Measurements from ENCODE around the gene PRKCA. TPM values are rescaled to one million over a fixed set of nuclear protein-coding genes. Genes with fewer than 3 reads are reported as not detected.

The PRKCA gene
- total and polyA plus RNA-seq, 4 experiments from 2014 or later: 1.1 to 107 (median 56.1) TPM

DNA sequence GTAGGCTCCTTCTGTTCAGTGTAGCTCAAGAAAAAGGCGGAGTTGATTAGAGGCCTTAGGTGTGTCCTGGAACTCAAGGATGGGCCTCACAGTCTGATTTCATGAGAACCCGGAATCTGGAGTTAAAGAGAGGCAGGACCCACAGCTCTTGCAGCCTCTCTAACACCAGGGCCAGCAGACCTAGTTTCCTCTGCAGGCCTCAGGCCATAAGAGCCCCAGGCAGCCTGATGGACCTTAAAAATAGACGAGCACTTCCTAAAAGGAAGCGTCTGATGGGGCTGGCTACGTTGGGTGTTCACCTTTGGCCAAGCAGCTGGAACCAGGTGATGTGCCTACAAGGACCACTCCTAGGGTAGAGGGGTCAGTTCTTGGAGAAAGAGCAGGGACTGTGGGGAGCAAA lies 540.1 kb downstream of the PRKCA start:
- H3K27ac Mint-ChIP-seq: no peak overlapping the region
- Histone ChIP-seq H3K4me1 (ENCODE audit: insufficient read depth, low read length) (no peaks in the 10 kb centered on the region), H3K36me3 (ENCODE audit: insufficient read depth, low read length) (no peaks in the 10 kb centered on the region), H3K27me3 (ENCODE audit: insufficient read depth, low read length) (no peaks in the 10 kb centered on the region), H3K9me3 (ENCODE audit: control insufficient read depth in 1 of 2, low read length in 2 of 2) (no peaks in the 10 kb centered on the region), H3K27ac (ENCODE audit: low read depth, low read length) (no peak overlapping the region), H3K4me3 (ENCODE audit: low read length in 2 of 2) (no peak overlapping the region)
- POLR2A ChIA-PET (ENCODE audit: partially characterized antibody): no interaction called here
- intact Hi-C loops (cut with micrococcal nuclease): no loop called here
- H3K9me3 Mint-ChIP-seq: peaks cover 0 to 13% (median 6%) of the 10 kb centered on the region in 8 donors
- H3K4me3 Mint-ChIP-seq: no peak overlapping the region
- CTCF ChIA-PET (ENCODE audit: partially characterized antibody): no interaction called here
- DNase-seq: no peak
- H3K4me1 Mint-ChIP-seq: no peaks in the 10 kb centered on the region
- no peaks in the 10 kb centered on the region for H3K36me3 Mint-ChIP-seq
- H3K27me3 Mint-ChIP-seq: peaks cover 16 to 18% of the 10 kb centered on the region in 2 donors

- intact Hi-C loops (cut with micrococcal nuclease): no loop called here
- CTCF ChIA-PET (ENCODE audit: partially characterized antibody): no interaction called here
Measured at GRCh38 chr17:66842959-66843358, 540.5 kb downstream of the PRKCA start.

GRCh38 chr17:66843627-66844026 lies 541.2 kb downstream of the PRKCA start:
- no peak overlapping the region for H3K27ac Mint-ChIP-seq
- ChIA-PET POLR2A (ENCODE audit: partially characterized antibody) (no interaction called here), CTCF (ENCODE audit: partially characterized antibody) (interaction anchor here (1.1 kb wide), 1 partner anchor 12 kb away, joined by 3 read pairs; no protein-coding TSS in a partner anchor)
- Histone ChIP-seq H3K4me3 (ENCODE audit: low read length in 2 of 2) (no peak overlapping the region), H3K27ac (ENCODE audit: low read depth, low read length) (no peak overlapping the region), H3K27me3 (ENCODE audit: insufficient read depth, low read length) (no peaks in the 10 kb centered on the region), H3K4me1 (ENCODE audit: insufficient read depth, low read length) (no peaks in the 10 kb centered on the region), H3K36me3 (ENCODE audit: insufficient read depth, low read length) (no peaks in the 10 kb centered on the region), H3K9me3 (ENCODE audit: control insufficient read depth in 1 of 2, low read length in 2 of 2) (no peaks in the 10 kb centered on the region)
- intact Hi-C loops (cut with micrococcal nuclease): no loop called here
- peaks cover 11 to 13% of the 10 kb centered on the region in 2 donors for H3K27me3 Mint-ChIP-seq
- no peaks in the 10 kb centered on the region for H3K4me1 Mint-ChIP-seq
- DNase-seq: no peak
- H3K36me3 Mint-ChIP-seq: no peaks in the 10 kb centered on the region
- H3K4me3 Mint-ChIP-seq: no peak overlapping the region
- H3K9me3 Mint-ChIP-seq: peaks cover 0 to 13% (median 6%) of the 10 kb centered on the region in 8 donors

More at GRCh38 chr17:66842959-66843358, 540.5 kb downstream of the PRKCA start:
- Mint-ChIP-seq H3K36me3 (no peaks in the 10 kb centered on the region), H3K4me3 (no peak overlapping the region), H3K4me1 (no peaks in the 10 kb centered on the region), H3K9me3 (peaks cover 0 to 13% (median 6%) of the 10 kb centered on the region in 8 donors), H3K27me3 (peaks cover 16% of the 10 kb centered on the region in 2 donors), H3K27ac (no peak overlapping the region)
- no peaks in the 10 kb centered on the region for H3K27me3 ChIP-seq (ENCODE audit: insufficient read depth, low read length)
- H3K9me3 ChIP-seq (ENCODE audit: control insufficient read depth in 1 of 2, low read length in 2 of 2): no peaks in the 10 kb centered on the region
- H3K27ac ChIP-seq (ENCODE audit: low read depth, low read length): no peak overlapping the region
- POLR2A ChIA-PET (ENCODE audit: partially characterized antibody): no interaction called here
- no peaks in the 10 kb centered on the region for H3K4me1 ChIP-seq (ENCODE audit: insufficient read depth, low read length)
- DNase-seq: no peak
- H3K4me3 ChIP-seq (ENCODE audit: low read length in 2 of 2): no peak overlapping the region
- no peaks in the 10 kb centered on the region for H3K36me3 ChIP-seq (ENCODE audit: insufficient read depth, low read length)

DNA sequence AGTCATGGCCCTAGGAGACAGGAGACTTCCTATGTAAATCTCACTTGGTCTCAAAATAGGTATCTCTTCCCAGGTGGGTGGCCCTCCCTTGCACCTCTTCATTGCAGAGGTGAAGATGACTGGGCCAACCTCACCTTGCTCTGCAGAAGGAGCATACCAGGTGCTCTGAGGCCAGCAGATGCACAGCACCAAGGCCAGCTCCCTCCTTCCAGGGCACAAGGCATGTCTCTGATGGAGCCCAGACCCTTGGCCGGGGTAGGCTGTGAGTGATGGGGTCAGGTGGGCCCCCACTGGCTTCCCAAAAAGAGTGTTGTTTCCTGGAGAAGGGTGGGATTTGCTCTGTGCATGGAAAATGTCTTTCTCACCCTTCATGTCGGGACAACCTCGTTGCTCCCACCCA lies 545.3 kb downstream of the PRKCA start:
- Histone ChIP-seq H3K27ac (ENCODE audit: low read depth, low read length) (no peak overlapping the region), H3K9me3 (ENCODE audit: control insufficient read depth in 1 of 2, low read length in 2 of 2) (no peaks in the 10 kb centered on the region), H3K4me3 (ENCODE audit: low read length in 2 of 2) (no peak overlapping the region), H3K27me3 (ENCODE audit: insufficient read depth, low read length) (no peaks in the 10 kb centered on the region), H3K36me3 (ENCODE audit: insufficient read depth, low read length) (no peaks in the 10 kb centered on the region), H3K4me1 (ENCODE audit: insufficient read depth, low read length) (no peaks in the 10 kb centered on the region)
- H3K36me3 Mint-ChIP-seq: no peaks in the 10 kb centered on the region
- H3K27ac Mint-ChIP-seq: no peak overlapping the region
- ChIA-PET CTCF (ENCODE audit: partially characterized antibody) (no interaction called here), POLR2A (ENCODE audit: partially characterized antibody) (no interaction called here)
- H3K9me3 Mint-ChIP-seq: peaks cover 0 to 13% (median 6%) of the 10 kb centered on the region in 8 donors
- intact Hi-C loops (cut with micrococcal nuclease): no loop called here
- H3K27me3 Mint-ChIP-seq: peaks cover 9% of the 10 kb centered on the region in 2 donors
- H3K4me3 Mint-ChIP-seq: no peak overlapping the region
- DNase-seq: no peak
- no peaks in the 10 kb centered on the region for H3K4me1 Mint-ChIP-seq

DNA sequence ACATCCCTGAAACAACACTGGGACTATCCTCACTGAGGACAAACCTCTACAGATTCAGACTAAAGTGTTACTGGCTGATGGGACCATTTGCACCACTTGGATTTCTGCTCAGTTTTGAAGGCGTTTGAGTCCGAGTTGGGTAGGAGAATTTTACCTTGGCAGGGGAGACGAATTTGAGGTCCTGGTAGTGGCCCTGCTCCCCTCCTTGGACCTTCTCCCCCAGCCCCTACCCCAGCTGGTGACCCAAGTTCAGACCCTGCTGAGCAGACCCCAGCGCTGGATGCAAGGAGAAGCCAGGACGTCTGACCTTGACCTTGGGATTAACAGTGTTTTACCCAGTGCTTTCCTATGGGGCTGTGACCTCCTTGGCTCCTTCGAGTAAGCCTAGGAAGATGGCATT lies 546.1 kb downstream of the PRKCA start:
- H3K36me3 ChIP-seq (ENCODE audit: insufficient read depth, low read length): no peaks in the 10 kb centered on the region
- H3K27ac Mint-ChIP-seq: no peak overlapping the region
- POLR2A ChIA-PET (ENCODE audit: partially characterized antibody): no interaction called here
- peaks cover 0 to 13% (median 6%) of the 10 kb centered on the region in 8 donors for H3K9me3 Mint-ChIP-seq
- intact Hi-C loops (cut with micrococcal nuclease): no loop called here
- H3K9me3 ChIP-seq (ENCODE audit: control insufficient read depth in 1 of 2, low read length in 2 of 2): no peaks in the 10 kb centered on the region
- H3K27me3 Mint-ChIP-seq: peaks cover 7% of the 10 kb centered on the region in 2 donors
- CTCF ChIA-PET (ENCODE audit: partially characterized antibody): no interaction called here
- no peak overlapping the region for H3K4me3 Mint-ChIP-seq
- H3K4me1 Mint-ChIP-seq: no peaks in the 10 kb centered on the region
- H3K27me3 ChIP-seq (ENCODE audit: insufficient read depth, low read length): no peaks in the 10 kb centered on the region
- no peak overlapping the region for H3K27ac ChIP-seq (ENCODE audit: low read depth, low read length)
- H3K4me3 ChIP-seq (ENCODE audit: low read length in 2 of 2): no peak overlapping the region
- H3K36me3 Mint-ChIP-seq: no peaks in the 10 kb centered on the region
- H3K4me1 ChIP-seq (ENCODE audit: insufficient read depth, low read length): no peaks in the 10 kb centered on the region
- DNase-seq: no peak

GRCh38 chr17:66849032-66849655 lies 546.7 kb downstream of the PRKCA start:
- intact Hi-C loops (cut with micrococcal nuclease): no loop called here
- Mint-ChIP-seq H3K4me3 (no peak overlapping the region), H3K27ac (no peak overlapping the region), H3K4me1 (no peaks in the 10 kb centered on the region), H3K36me3 (no peaks in the 10 kb centered on the region), H3K9me3 (peaks cover 0 to 13% (median 6%) of the 10 kb centered on the region in 8 donors), H3K27me3 (peaks cover 7% of the 10 kb centered on the region in 2 donors)
- Histone ChIP-seq H3K36me3 (ENCODE audit: insufficient read depth, low read length) (no peaks in the 10 kb centered on the region), H3K27ac (ENCODE audit: low read depth, low read length) (no peak overlapping the region), H3K9me3 (ENCODE audit: control insufficient read depth in 1 of 2, low read length in 2 of 2) (no peaks in the 10 kb centered on the region), H3K27me3 (ENCODE audit: insufficient read depth, low read length) (no peaks in the 10 kb centered on the region), H3K4me1 (ENCODE audit: insufficient read depth, low read length) (no peaks in the 10 kb centered on the region), H3K4me3 (ENCODE audit: low read length in 2 of 2) (no peak overlapping the region)
- POLR2A ChIA-PET (ENCODE audit: partially characterized antibody): no interaction called here
- CTCF ChIA-PET (ENCODE audit: partially characterized antibody): no interaction called here
- no peak for DNase-seq

- H3K27me3 ChIP-seq (ENCODE audit: insufficient read depth, low read length): no peaks in the 10 kb centered on the region
- Mint-ChIP-seq H3K27me3 (peaks cover 3 to 5% of the 10 kb centered on the region in 2 donors), H3K9me3 (peaks cover 0 to 13% (median 8%) of the 10 kb centered on the region in 8 donors), H3K4me1 (no peaks in the 10 kb centered on the region), H3K36me3 (no peaks in the 10 kb centered on the region), H3K4me3 (no peak overlapping the region), H3K27ac (no peak overlapping the region)
- H3K4me1 ChIP-seq (ENCODE audit: insufficient read depth, low read length): no peaks in the 10 kb centered on the region
- H3K4me3 ChIP-seq (ENCODE audit: low read length in 2 of 2): no peak overlapping the region
- POLR2A ChIA-PET (ENCODE audit: partially characterized antibody): no interaction called here
- no peaks in the 10 kb centered on the region for H3K9me3 ChIP-seq (ENCODE audit: control insufficient read depth in 1 of 2, low read length in 2 of 2)
- H3K27ac ChIP-seq (ENCODE audit: low read depth, low read length): no peak overlapping the region
- no peak for DNase-seq
- no peaks in the 10 kb centered on the region for H3K36me3 ChIP-seq (ENCODE audit: insufficient read depth, low read length)
- CTCF ChIA-PET (ENCODE audit: partially characterized antibody): no interaction called here
- intact Hi-C loops (cut with micrococcal nuclease): no loop called here
Measured at GRCh38 chr17:66849851-66850580, 547.6 kb downstream of the PRKCA start.

All from CD4-positive, alpha-beta memory T cell (primary cell).